ENCODE results near the gene ANKRD62. TPM values are rescaled to one million over a fixed set of nuclear protein-coding genes. Genes with fewer than 3 reads are reported as not detected.
"Not testable (repeated sequence)": the region's sequence is repeated elsewhere in the genome, so short reads cannot be mapped to it uniquely, and the experiment has no call there.

The ANKRD62 gene
- polyA plus RNA-seq, 1 donor from 2014 or later, result not detected

GRCh38 chr18:12077994-12078393 lies 15.6 kb upstream of the ANKRD62 start:
- not testable (repeated sequence) for H3K9me3 Mint-ChIP-seq, H3K4me1 Mint-ChIP-seq, H3K4me3 Mint-ChIP-seq, H3K27ac Mint-ChIP-seq, H3K36me3 Mint-ChIP-seq, H3K27me3 Mint-ChIP-seq

DNA sequence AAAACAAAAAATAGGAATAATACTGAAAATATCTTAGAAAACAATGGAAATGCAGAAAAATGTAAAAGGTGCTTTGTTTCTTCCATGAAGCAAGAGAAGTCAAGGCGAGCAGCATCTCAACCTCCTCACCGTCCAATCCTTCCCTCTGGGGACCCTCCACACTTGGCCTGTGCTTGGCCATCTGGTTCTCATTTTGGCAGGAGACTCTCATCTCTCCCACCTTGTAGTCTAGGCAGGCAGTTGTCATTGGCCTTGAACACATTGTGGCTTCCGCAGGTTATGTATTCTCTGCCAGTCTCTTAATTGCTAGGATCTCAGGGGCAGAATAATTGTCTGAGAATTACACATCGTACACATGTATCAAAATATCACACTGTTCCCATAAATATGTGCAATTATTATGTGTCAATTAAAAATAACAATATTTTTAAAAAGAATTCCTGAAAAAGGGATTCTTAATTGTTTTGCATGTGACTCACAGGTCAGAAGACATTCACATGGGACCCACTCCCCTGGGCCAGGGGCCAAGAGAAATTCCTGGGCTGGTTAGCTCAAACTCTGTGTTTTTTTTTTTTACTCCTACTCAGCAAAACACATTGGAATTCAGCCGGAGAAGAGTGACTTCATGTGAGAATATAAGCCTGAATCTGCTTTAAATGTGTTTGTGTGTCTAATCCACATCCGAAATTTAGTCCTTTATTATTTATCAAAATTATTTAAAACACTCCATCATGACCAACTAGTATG lies 14.0 kb upstream of the ANKRD62 start:
- peaks cover 0 to 1% (median 0%) of the 10 kb centered on the region in 3 donors for H3K9me3 Mint-ChIP-seq
- H3K4me1 Mint-ChIP-seq, result peaks cover 0 to 4% (median 1%) of the 10 kb centered on the region in 3 donors

DNA sequence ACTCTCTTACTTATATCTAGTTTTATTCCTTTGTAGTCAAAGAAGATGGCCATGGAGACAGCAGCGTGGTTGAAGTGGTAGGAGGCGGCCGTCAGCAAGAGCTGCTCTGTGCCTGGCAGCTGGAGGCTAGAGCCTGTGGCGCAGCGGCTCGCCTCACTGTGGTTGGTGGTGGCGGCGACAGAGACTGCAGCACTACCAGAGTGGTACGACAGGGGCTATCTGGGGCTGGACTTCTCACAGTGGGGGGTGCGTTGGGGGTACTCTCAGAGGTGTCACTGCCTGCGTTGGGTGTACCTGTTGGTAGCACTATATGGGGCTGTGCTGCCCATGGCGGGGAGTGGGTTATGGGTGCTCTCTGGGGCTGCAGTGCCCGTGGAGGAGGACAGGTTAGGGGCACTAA lies 8.5 kb upstream of the ANKRD62 start:
- H3K4me3 Mint-ChIP-seq, result no peak overlapping the region
- no peaks in the 10 kb centered on the region for H3K36me3 Mint-ChIP-seq
- no peak overlapping the region for H3K27ac Mint-ChIP-seq
- H3K27me3 Mint-ChIP-seq, result peaks cover 4% of the 10 kb centered on the region
- H3K9me3 Mint-ChIP-seq, result peaks cover 0 to 1% (median 0%) of the 10 kb centered on the region in 3 donors
- no peaks in the 10 kb centered on the region for H3K4me1 Mint-ChIP-seq

More for the DNA sequence above, 14.0 kb upstream of the ANKRD62 start:
- Mint-ChIP-seq H3K4me3 (no peak overlapping the region), H3K36me3 (no peaks in the 10 kb centered on the region), H3K27ac (no peak overlapping the region), H3K27me3 (peaks cover 5% of the 10 kb centered on the region)

DNA sequence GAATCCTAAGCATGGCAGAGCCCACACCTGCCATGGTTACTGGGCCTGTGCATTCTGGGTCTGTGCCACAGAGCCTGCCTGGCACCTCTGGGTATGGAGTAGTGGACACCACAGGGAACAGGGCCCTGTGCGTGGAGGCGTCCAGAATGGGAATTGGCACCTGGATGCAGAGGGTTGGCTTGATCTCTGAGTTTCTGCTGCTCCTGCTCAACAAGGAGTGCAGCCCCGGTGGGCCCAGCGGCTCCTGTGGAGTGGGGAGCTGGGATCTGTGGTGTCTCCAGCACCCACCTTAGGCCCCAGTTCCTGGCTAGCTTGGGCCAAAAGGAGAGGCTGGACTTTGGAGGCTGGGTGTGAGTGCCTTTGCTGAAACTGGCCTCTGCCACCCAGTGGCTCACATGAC lies 7.9 kb upstream of the ANKRD62 start:
- no peaks in the 10 kb centered on the region for H3K4me1 Mint-ChIP-seq
- H3K27ac Mint-ChIP-seq, result peak overlapping the region in 1 of 3 donors; percentile 50
- H3K9me3 Mint-ChIP-seq, result peaks cover 0 to 1% (median 0%) of the 10 kb centered on the region in 3 donors
- no peaks in the 10 kb centered on the region for H3K36me3 Mint-ChIP-seq
- peaks cover 4% of the 10 kb centered on the region for H3K27me3 Mint-ChIP-seq
- no peak overlapping the region for H3K4me3 Mint-ChIP-seq

- H3K27ac Mint-ChIP-seq, result no peak overlapping the region
- no peak overlapping the region for H3K4me3 Mint-ChIP-seq
- H3K27me3 Mint-ChIP-seq, result peaks cover 4% of the 10 kb centered on the region
- peaks cover 0 to 1% (median 0%) of the 10 kb centered on the region in 3 donors for H3K9me3 Mint-ChIP-seq
- H3K36me3 Mint-ChIP-seq, result no peaks in the 10 kb centered on the region
- no peaks in the 10 kb centered on the region for H3K4me1 Mint-ChIP-seq
Observed at GRCh38 chr18:12086249-12086648, 7.4 kb upstream of the ANKRD62 start.

DNA sequence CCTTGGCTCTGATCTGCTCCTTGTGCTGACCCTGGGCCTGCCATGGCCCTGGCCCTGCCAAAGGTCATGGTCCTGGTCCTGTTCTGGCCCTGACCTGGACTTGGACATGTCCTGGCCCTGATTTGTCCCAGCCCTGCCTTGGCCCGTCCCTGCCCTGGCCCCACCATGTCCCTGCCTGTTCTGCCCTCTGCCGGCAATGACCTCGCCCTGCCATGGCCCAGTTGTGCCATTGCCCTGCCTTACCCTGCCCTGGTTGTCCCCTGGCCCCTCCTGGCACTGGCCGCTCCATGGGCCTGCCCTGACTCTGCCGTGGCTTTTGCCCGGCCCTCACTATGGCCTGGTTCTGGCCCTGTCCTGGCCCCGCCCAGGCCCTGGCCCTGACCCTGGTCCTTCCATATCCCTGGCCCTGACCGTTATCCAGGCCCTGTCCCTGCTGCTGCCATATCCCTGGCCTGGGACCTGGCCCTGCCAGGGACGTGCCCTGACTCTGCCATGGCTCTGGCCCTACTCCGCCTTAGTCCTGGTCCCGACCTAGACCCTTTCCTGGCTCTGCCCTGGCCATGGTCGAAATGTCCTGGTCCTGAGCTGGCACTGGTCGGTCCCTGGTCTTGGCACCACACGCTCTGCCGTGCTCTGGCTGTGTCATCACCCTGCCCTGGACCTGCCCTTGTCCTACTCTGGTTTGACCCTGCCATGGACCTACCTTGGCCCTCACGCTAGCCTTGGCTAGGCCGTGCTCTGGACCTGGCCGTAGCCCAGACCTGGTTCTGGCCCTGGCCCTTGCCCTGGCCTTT lies 6.8 kb upstream of the ANKRD62 start:
- Mint-ChIP-seq H3K4me3 (no peak overlapping the region), H3K4me1 (no peaks in the 10 kb centered on the region), H3K36me3 (no peaks in the 10 kb centered on the region), H3K27ac (no peak overlapping the region), H3K27me3 (peaks cover 5% of the 10 kb centered on the region), H3K9me3 (peaks cover 0 to 1% (median 0%) of the 10 kb centered on the region in 3 donors)

DNA sequence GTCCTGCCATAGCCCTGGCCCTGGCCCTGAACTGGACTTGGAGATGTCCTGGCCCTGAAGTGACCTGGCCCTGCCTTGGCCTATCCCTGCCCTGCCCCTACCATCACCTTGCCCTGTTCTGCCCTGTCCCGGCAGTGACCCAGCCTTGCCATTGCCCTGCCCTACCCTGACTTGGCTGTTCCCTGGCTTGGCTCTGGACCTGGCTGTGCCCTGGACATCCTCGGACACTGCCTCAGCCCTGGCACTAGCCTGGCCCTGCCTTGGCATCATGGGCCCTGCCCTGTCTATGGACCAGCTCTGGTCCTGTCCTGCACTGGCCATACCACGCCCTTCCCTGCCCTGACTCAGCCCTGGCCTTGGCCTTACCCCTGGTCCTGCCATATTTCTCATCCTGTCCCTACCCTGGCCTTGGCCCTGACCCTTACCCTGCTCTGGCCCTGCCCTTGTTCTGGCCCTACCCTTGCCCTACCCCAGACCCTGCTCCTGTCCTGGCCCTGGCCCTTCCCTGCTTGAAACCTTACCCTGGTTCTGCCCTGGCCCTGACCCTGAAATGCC lies 6.1 kb upstream of the ANKRD62 start:
- H3K4me3 Mint-ChIP-seq, result no peak overlapping the region

DNA sequence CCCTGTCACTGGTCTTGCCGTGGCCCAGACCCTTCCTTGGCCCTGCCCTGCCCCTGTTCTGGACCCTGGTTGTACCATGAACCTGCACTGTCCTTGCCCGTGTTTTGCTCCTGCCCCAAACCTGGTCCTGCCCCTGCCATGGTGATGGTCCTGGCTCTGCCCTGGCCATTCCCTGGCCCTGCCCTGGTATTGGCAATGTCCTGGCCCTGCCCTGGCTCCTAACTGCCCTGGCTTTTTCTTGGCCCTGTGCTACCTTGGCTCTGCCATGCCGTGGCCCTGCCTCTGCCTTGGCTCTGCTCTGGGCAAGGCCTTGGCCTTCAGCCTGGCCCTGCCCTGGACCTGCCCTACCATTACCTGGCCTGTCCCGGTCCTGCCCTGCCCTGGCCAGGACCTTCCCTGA lies 5.5 kb upstream of the ANKRD62 start:
- H3K27me3 Mint-ChIP-seq, result peaks cover 5% of the 10 kb centered on the region
- H3K9me3 Mint-ChIP-seq, result no peaks in the 10 kb centered on the region
- no peaks in the 10 kb centered on the region for H3K4me1 Mint-ChIP-seq
- no peak overlapping the region for H3K27ac Mint-ChIP-seq
- no peak overlapping the region for H3K4me3 Mint-ChIP-seq
- H3K36me3 Mint-ChIP-seq, result no peaks in the 10 kb centered on the region

More for the DNA sequence above, 6.1 kb upstream of the ANKRD62 start:
- Mint-ChIP-seq H3K27me3 (peaks cover 5% of the 10 kb centered on the region), H3K4me1 (no peaks in the 10 kb centered on the region), H3K27ac (no peak overlapping the region), H3K9me3 (no peaks in the 10 kb centered on the region), H3K36me3 (no peaks in the 10 kb centered on the region)

DNA sequence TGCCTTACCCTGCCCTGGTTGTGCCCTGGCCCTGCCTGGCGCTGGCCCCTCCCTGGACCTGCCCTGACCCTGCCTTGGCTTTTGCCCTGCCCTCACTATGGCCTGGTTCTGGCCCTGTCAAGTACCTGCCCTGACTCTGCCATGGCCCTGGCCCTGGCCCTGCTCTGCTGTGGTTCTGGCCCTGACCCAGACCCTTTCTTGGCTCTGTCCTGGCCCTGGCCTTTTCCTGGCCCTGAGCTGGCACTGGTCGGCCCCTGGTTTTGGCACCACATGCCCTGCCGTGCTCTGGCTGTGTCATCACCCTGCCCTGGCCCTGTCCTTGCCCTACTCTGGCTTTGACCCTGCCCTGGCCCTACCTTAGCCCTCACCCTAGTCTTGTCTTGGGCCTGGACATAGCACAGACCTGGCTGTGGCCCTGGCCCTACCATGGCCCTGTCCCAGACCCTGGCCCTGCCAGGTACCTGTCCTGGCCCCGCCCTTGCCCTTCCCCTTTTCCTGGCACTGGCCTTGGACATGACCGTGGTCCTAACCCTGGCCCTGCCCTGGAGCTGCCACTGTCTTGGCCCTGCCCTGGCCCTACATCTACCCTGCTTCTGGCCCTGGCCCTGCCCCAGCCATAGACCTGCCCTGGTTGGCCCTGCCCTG lies 4.8 kb upstream of the ANKRD62 start:
- Mint-ChIP-seq H3K4me1 (no peaks in the 10 kb centered on the region), H3K9me3 (no peaks in the 10 kb centered on the region), H3K4me3 (no peak overlapping the region), H3K27me3 (peaks cover 5% of the 10 kb centered on the region), H3K36me3 (no peaks in the 10 kb centered on the region), H3K27ac (peak overlapping the region in 1 of 3 donors; percentile 23)

DNA sequence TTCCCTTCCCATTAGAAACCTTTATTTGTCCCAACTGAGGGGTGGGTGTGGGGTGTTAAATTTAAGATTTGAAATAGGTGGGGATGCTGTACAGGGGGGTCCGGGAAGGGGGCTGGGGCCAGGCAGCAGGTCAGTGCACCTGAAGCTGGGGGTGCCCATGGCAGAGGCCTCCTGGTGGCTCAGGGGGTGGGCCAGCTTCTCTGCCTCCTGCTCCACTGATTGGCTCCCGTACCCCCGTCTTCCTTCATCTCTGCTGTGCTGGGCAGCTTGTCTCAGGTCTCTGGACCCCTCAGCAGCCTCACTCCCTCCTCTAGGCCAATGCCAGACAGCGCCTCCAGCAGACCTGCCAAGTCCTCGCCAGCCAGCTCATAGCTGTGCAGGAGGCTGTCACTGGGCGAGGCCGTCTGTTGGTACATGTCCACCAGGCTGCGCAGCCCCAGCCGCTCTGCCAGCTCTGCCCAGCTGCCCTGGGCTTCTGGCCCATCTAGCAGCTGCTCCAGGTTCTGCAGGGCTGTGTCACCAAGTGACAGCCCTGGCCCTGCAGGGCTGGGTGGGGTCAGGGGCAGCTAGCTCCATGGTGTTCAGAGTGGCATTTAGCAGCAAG lies 2.0 kb upstream of the ANKRD62 start:
- no peaks in the 10 kb centered on the region for H3K9me3 Mint-ChIP-seq
- no peak overlapping the region for H3K4me3 Mint-ChIP-seq
- H3K4me1 Mint-ChIP-seq, result no peaks in the 10 kb centered on the region
- no peaks in the 10 kb centered on the region for H3K36me3 Mint-ChIP-seq
- H3K27me3 Mint-ChIP-seq, result peaks cover 3% of the 10 kb centered on the region
- no peak overlapping the region for H3K27ac Mint-ChIP-seq

DNA sequence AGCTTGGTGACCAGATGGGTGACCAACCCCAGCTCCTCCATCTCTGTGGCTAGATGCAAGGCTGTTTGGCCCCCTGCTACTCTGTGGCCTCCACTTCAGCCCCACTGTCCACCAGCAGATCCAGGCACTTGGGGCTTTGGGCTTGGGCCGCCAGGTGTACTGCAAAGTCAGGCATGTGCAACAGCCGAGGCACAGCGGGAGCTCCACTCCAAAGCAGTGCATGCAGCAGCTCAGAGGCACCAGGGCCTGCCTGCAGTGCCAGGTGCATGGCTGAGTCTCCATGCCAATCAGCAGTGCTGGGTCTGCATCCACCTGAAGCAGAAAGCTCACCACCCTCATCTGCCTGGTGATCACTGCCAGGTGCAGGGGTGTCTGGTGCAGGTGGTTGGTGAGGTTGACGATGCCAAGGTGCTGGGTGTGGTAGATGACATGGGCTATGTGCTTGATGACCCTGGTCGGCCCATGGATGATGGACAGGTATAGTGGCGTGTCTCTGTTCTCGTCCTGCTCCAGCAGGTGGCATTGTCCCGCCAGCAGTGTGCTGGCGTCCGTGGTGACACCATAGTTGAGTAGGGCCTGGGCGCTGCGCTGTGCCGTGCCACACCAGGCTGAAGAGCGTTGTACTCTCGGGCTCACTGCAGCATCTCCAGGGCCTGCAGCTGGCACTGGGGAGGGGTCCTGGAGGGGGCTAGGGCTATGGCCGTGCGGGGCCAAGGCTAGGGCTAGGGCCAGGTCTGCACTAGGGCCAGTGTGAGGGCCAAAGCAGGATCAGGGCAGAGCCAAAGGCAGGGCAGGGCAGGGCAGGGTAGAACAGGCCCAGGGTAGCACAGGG lies 1.0 kb upstream of the ANKRD62 start:
- Mint-ChIP-seq H3K4me3 (no peak overlapping the region), H3K27ac (no peak overlapping the region), H3K27me3 (peaks cover 3% of the 10 kb centered on the region), H3K36me3 (no peaks in the 10 kb centered on the region), H3K9me3 (no peaks in the 10 kb centered on the region), H3K4me1 (no peaks in the 10 kb centered on the region)

DNA sequence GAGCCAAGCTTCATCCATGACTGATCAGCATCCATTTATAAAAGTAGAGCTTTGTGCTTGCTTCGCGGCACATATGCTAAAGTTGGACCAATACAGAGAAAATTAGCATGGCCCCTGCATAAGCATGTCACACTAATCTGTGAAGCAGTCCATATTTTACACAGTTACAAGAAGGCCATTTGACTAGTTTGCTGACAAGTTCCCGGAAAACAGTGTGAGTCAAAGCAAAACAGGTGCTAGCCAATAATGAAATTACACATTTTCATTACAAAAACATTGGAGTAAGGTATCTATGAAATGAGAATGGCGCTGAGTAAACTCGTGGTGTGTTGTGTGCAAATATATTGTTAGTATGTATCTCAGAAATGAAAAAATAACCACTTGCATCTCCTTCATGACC lies 4.7 kb downstream of the ANKRD62 start:
- peaks cover 3% of the 10 kb centered on the region for H3K27me3 Mint-ChIP-seq
- no peaks in the 10 kb centered on the region for H3K36me3 Mint-ChIP-seq
- peak overlapping the region in 1 of 3 donors; percentile 5 for H3K27ac Mint-ChIP-seq
- no peaks in the 10 kb centered on the region for H3K4me1 Mint-ChIP-seq
- no peaks in the 10 kb centered on the region for H3K9me3 Mint-ChIP-seq
- H3K4me3 Mint-ChIP-seq, result no peak overlapping the region

- no peak overlapping the region for H3K27ac Mint-ChIP-seq
- no peak overlapping the region for H3K4me3 Mint-ChIP-seq
- H3K4me1 Mint-ChIP-seq, result no peaks in the 10 kb centered on the region
- no peaks in the 10 kb centered on the region for H3K36me3 Mint-ChIP-seq
- no peaks in the 10 kb centered on the region for H3K9me3 Mint-ChIP-seq
- H3K27me3 Mint-ChIP-seq, result peaks cover 3% of the 10 kb centered on the region
Observed at GRCh38 chr18:12099160-12099559, 5.5 kb downstream of the ANKRD62 start.

GRCh38 chr18:12101266-12101665 lies 7.6 kb downstream of the ANKRD62 start:
- Mint-ChIP-seq H3K27me3 (peaks cover 3% of the 10 kb centered on the region), H3K36me3 (no peaks in the 10 kb centered on the region), H3K9me3 (no peaks in the 10 kb centered on the region), H3K27ac (no peak overlapping the region), H3K4me1 (no peaks in the 10 kb centered on the region), H3K4me3 (no peak overlapping the region)
